ENCODE results near the gene DRG2. TPM values are rescaled to one million over a fixed set of nuclear protein-coding genes. Genes with fewer than 3 reads are reported as not detected.

Gene DRG2
- polyA plus RNA-seq, 1 donor from 2014 or later = 40.6 TPM

DNA sequence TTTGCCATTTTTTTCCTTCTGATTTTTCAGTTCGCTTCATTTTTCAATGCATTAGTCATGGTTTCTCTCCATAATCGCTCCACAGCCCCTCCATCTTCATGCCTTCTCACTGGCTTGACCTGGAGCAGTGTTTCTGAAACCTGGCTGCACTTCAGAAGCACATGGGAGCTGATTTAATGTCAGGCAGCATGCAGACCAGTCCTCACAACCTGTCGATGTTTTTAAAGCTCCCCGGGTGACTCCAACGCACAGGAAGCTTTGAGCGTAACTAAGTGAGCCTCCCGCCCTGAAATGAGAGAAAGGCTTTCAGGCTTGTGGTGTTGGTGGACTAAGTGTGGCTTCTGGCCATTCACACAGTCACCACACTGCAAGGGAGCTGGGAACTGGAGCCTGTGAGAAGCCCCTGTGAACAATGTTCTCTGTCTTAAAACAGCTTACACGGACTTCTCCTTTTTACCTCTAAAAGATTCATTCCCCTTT, 16.8 kb upstream of the DRG2 start:
- Histone ChIP-seq H3K9me2 (ENCODE audit: insufficient read depth, low read length) (no peaks in the 10 kb centered on the region), H3K9me3 (ENCODE audit: low read length) (no peaks in the 10 kb centered on the region), H3K27me3 (ENCODE audit: insufficient read depth, low read depth, low read length) (no peaks in the 10 kb centered on the region), H3K4me3 (ENCODE audit: low read length) (no peak overlapping the region), H3K27ac (ENCODE audit: low read length) (no peak overlapping the region), H4K20me1 (ENCODE audit: insufficient read depth) (no peaks in the 10 kb centered on the region), H3K4me2 (ENCODE audit: low read length) (no peak overlapping the region), H2AFZ (ENCODE audit: low read depth, low read length) (no peak overlapping the region), H3K9ac (ENCODE audit: low read length) (no peak overlapping the region), H3F3A (ENCODE audit: insufficient read depth, low read length, poor library complexity, severe bottlenecking) (no peaks in the 10 kb centered on the region), H3K36me3 (ENCODE audit: insufficient read depth, low read length) (no peaks in the 10 kb centered on the region), H3K79me2 (replicated peaks; ENCODE audit: insufficient read depth, low read length) (no peaks in the 10 kb centered on the region)
- TF ChIP-seq MXI1 (conservative IDR thresholded peaks at IDR 0.05; ENCODE audit: poor library complexity, severe bottlenecking) = peak; percentile 20
- TF ChIP-seq RAD21 (conservative IDR thresholded peaks at IDR 0.05) = no peak

DNA sequence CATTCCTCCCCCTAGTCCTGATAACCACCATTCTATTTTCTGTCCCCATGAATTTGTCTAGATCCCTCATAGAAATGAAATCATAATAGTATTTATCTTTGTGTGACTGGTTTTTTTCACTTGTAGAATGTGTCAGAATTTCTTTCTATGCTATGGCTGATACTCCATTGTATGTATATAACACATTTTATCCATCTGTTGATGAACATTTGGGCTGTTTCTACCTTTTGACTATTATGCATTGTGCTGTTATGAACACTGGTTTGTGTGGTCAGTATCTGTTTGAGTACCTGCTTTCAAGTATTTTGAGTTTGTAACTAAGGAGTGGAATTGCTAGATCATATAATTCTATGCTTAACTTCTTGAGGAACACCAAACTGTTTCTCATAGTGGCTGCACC, 16.0 kb upstream of the DRG2 start:
- no peak overlapping the region for H2AFZ ChIP-seq (ENCODE audit: low read depth, low read length)
- no peak for TF ChIP-seq TAF1 (IDR thresholded peaks at IDR 0.05; ENCODE audit: low read depth)
- TF ChIP-seq, protein P1, sequence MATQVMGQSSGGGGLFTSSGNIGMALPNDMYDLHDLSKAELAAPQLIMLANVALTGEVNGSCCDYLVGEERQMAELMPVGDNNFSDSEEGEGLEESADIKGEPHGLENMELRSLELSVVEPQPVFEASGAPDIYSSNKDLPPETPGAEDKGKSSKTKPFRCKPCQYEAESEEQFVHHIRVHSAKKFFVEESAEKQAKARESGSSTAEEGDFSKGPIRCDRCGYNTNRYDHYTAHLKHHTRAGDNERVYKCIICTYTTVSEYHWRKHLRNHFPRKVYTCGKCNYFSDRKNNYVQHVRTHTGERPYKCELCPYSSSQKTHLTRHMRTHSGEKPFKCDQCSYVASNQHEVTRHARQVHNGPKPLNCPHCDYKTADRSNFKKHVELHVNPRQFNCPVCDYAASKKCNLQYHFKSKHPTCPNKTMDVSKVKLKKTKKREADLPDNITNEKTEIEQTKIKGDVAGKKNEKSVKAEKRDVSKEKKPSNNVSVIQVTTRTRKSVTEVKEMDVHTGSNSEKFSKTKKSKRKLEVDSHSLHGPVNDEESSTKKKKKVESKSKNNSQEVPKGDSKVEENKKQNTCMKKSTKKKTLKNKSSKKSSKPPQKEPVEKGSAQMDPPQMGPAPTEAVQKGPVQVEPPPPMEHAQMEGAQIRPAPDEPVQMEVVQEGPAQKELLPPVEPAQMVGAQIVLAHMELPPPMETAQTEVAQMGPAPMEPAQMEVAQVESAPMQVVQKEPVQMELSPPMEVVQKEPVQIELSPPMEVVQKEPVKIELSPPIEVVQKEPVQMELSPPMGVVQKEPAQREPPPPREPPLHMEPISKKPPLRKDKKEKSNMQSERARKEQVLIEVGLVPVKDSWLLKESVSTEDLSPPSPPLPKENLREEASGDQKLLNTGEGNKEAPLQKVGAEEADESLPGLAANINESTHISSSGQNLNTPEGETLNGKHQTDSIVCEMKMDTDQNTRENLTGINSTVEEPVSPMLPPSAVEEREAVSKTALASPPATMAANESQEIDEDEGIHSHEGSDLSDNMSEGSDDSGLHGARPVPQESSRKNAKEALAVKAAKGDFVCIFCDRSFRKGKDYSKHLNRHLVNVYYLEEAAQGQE (IDR thresholded peaks at IDR 0.05; ENCODE audit: borderline replicate concordance) = no peak
- TF ChIP-seq, protein P2, sequence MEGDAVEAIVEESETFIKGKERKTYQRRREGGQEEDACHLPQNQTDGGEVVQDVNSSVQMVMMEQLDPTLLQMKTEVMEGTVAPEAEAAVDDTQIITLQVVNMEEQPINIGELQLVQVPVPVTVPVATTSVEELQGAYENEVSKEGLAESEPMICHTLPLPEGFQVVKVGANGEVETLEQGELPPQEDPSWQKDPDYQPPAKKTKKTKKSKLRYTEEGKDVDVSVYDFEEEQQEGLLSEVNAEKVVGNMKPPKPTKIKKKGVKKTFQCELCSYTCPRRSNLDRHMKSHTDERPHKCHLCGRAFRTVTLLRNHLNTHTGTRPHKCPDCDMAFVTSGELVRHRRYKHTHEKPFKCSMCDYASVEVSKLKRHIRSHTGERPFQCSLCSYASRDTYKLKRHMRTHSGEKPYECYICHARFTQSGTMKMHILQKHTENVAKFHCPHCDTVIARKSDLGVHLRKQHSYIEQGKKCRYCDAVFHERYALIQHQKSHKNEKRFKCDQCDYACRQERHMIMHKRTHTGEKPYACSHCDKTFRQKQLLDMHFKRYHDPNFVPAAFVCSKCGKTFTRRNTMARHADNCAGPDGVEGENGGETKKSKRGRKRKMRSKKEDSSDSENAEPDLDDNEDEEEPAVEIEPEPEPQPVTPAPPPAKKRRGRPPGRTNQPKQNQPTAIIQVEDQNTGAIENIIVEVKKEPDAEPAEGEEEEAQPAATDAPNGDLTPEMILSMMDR (IDR thresholded peaks at IDR 0.05; ENCODE audit: poor library complexity, severe bottlenecking) = no peak
- no peak for TF ChIP-seq EP300 (conservative IDR thresholded peaks at IDR 0.05; ENCODE audit: poor library complexity, severe bottlenecking)
- H3K36me3 ChIP-seq (ENCODE audit: insufficient read depth, low read length) = no peaks in the 10 kb centered on the region
- no peaks in the 10 kb centered on the region for H3K9me3 ChIP-seq (ENCODE audit: low read length)
- no peaks in the 10 kb centered on the region for H3K9me2 ChIP-seq (ENCODE audit: insufficient read depth, low read length)
- no peak overlapping the region for H3K27ac ChIP-seq (ENCODE audit: low read length)
- no peaks in the 10 kb centered on the region for H3K79me2 ChIP-seq (replicated peaks; ENCODE audit: insufficient read depth, low read length)
- no peaks in the 10 kb centered on the region for H3K27me3 ChIP-seq (ENCODE audit: insufficient read depth, low read depth, low read length)
- no peak overlapping the region for H3K4me3 ChIP-seq (ENCODE audit: low read length)
- no peak overlapping the region for H3K9ac ChIP-seq (ENCODE audit: low read length)
- H3F3A ChIP-seq (ENCODE audit: insufficient read depth, low read length, poor library complexity, severe bottlenecking) = no peaks in the 10 kb centered on the region
- H4K20me1 ChIP-seq (ENCODE audit: insufficient read depth) = no peaks in the 10 kb centered on the region
- H3K4me2 ChIP-seq (ENCODE audit: low read length) = no peak overlapping the region

DNA sequence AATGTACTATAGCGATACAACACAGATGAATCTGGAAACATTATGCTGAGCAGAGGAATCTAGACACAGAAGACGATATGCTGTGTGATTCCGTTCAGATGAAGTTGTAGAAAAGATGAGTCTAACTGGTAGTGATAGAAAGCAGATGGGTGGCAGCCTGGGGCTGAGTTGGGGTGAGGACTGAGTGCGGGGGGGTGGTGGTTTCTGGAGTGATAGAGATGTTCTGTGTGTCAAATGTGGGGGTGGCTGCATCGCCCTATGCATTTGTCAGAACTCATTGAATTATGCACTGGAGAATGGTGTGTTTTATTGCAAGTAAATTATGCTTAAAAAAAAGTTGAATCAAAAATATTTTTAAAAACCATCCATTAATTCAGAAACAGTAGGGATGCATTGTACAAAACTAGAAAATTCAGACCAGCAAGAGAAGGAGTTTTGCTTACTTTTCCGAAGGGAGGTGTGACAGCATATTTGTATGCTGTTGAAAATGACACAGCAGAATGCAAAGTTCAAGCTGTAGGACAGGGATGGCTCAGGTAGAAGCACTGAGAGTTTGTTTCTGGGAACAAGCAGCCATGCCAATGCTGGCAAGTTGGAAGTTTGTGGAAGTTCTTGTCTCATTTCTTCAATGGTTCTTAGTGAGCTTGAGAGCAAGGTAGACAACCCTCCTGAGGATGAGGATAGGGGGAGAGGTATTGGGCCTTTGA, 13.0 kb upstream of the DRG2 start:
- no peak for TF ChIP-seq RAD21 (conservative IDR thresholded peaks at IDR 0.05)
- TF ChIP-seq TAF1 (IDR thresholded peaks at IDR 0.05; ENCODE audit: low read depth) = no peak
- TF ChIP-seq, protein P1 (IDR thresholded peaks at IDR 0.05; ENCODE audit: borderline replicate concordance) = no peak
- no peak for TF ChIP-seq POLR2AphosphoS5 (IDR thresholded peaks at IDR 0.05)
- Histone ChIP-seq H4K20me1 (ENCODE audit: insufficient read depth) (no peaks in the 10 kb centered on the region), H3F3A (ENCODE audit: insufficient read depth, low read length, poor library complexity, severe bottlenecking) (no peaks in the 10 kb centered on the region), H3K36me3 (ENCODE audit: insufficient read depth, low read length) (no peaks in the 10 kb centered on the region), H3K4me2 (ENCODE audit: low read length) (no peak overlapping the region), H3K9me2 (ENCODE audit: insufficient read depth, low read length) (no peaks in the 10 kb centered on the region), H3K9me3 (ENCODE audit: low read length) (no peaks in the 10 kb centered on the region), H3K4me3 (ENCODE audit: low read length) (no peak overlapping the region), H3K79me2 (replicated peaks; ENCODE audit: insufficient read depth, low read length) (no peaks in the 10 kb centered on the region), H3K27me3 (ENCODE audit: insufficient read depth, low read depth, low read length) (no peaks in the 10 kb centered on the region), H2AFZ (ENCODE audit: low read depth, low read length) (no peak overlapping the region), H3K9ac (ENCODE audit: low read length) (no peak overlapping the region), H3K27ac (ENCODE audit: low read length) (no peak overlapping the region)

Measured in neural cell (in vitro differentiated cells).